Common myeloid progenitor, CD34-positive (primary cell): ENCODE measurements around the gene PCDH9.

Source experiments
- CTCF ChIA-PET: fragments of 350-600 bp; sonication (Branson Sonifier 250); formaldehyde crosslinking; loops from one replicate; lab custom pipeline; 2021; ENCODE audit warnings: antibody characterized with exemption; lab: Charles Lee
- POLR2A ChIA-PET: fragments of 350-600 bp; sonication (Branson Sonifier 250); formaldehyde crosslinking; loops from one replicate; lab custom pipeline; 2021; ENCODE audit warnings: antibody characterized with exemption; lab: Charles Lee
- DNase-seq, 3 donors: peaks; one replicate each; pipeline versions ENCODE4 v3.0.0 to v3.0.0-alpha.2; 2013
- H3K27ac ChIP-seq, 2 experiments: 1 replicate in 1 of 2; 2 replicates in 1 of 2; pipeline ENCODE4 v1.7.0; 2013; ENCODE audit warnings: inconsistent platforms in 2 of 2, low read length in 2 of 2, mild to moderate bottlenecking in 2 of 2, low read depth in 1 of 2, moderate library complexity in 1 of 2; ENCODE audit not compliant: severe bottlenecking in 2 of 2, insufficient read depth in 1 of 2, poor library complexity in 1 of 2
- H3K27me3 ChIP-seq, 5 experiments: replicated peaks in 2 of 5; 1 replicate in 3 of 5; 2 replicates in 2 of 5; pipeline versions ENCODE4 v1.6.1 to v1.7.0; 2013; ENCODE audit warnings: low read length in 4 of 5, mild to moderate bottlenecking in 2 of 5, moderate library complexity in 2 of 5, inconsistent platforms in 1 of 5; ENCODE audit not compliant: insufficient read depth in 5 of 5, control insufficient read depth in 4 of 5
- H3K36me3 ChIP-seq, 4 experiments: 1 replicate in 2 of 4; 2 replicates in 2 of 4; pipeline versions ENCODE4 v1.6.1 to v1.7.0; 2013; ENCODE audit warnings: low read length in 3 of 4, control low read depth in 1 of 4, mild to moderate bottlenecking in 1 of 4; ENCODE audit not compliant: control insufficient read depth in 4 of 4, insufficient read depth in 4 of 4
- H3K4me1 ChIP-seq, 4 experiments: 1 replicate in 3 of 4; 2 replicates in 1 of 4; pipeline versions ENCODE4 v1.6.1 to v1.7.1; 2013; ENCODE audit warnings: low read length in 3 of 4, mild to moderate bottlenecking in 3 of 4, control low read depth in 1 of 4, inconsistent platforms in 1 of 4, moderate library complexity in 1 of 4; ENCODE audit not compliant: control insufficient read depth in 4 of 4, insufficient read depth in 4 of 4; ENCODE audit errors: control extremely low read depth in 1 of 4
- H3K4me3 ChIP-seq, 7 experiments: 1 replicate in 4 of 7; 2 replicates in 3 of 7; pipeline versions ENCODE4 v1.5.1 to v1.7.0; 2013; ENCODE audit warnings: mild to moderate bottlenecking in 7 of 7, low read length in 6 of 7, moderate library complexity in 6 of 7, inconsistent platforms in 2 of 7, low read depth in 2 of 7, control low read depth in 1 of 7; ENCODE audit not compliant: insufficient read depth in 4 of 7, control insufficient read depth in 1 of 7; ENCODE audit errors: extremely low read depth in 1 of 7
- H3K9me3 ChIP-seq, 5 experiments: 1 replicate in 4 of 5; 2 replicates in 1 of 5; pipeline versions ENCODE4 v1.6.1 to v1.7.1; 2013; ENCODE audit warnings: low read length in 4 of 5, mild to moderate bottlenecking in 2 of 5, inconsistent platforms in 1 of 5, low read depth in 1 of 5, moderate library complexity in 1 of 5; ENCODE audit not compliant: control insufficient read depth in 4 of 5, insufficient read depth in 2 of 5; ENCODE audit errors: control extremely low read depth in 1 of 5
- WGBS: methylation state at CpG from one replicate; pipeline ENCODE4 v1.1.5; 2013; ENCODE audit not compliant: insufficient coverage; 5-methylcytosine and 5-hydroxymethylcytosine counted together

PCDH9 gene

DNA sequence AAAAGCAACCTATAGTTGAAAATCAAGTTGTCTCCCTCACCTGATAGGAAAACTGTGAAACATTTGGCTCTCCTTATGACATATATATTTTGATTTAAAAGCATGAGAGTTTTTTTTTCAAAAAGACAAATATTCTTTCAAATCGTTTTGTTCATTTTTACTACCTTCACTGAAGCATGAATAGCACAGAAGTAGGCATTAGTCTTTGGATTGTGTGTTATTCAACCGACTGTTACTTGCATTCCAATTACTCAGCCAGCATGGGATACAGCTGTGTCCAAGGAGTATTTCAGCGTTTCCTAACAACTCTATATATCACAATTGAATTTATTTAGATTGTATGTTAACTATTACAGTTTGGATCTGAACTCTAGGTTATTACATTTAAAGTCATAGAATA is 135.2 kb downstream of the PCDH9 start:
- Histone ChIP-seq H3K4me1 (no peaks in the 10 kb centered on the region), H3K9me3 (no peaks in the 10 kb centered on the region), H3K27me3 (no peaks in the 10 kb centered on the region), H3K36me3 (no peaks in the 10 kb centered on the region), H3K27ac (no peak overlapping the region), H3K4me3 (no peak overlapping the region)
- no peak for DNase-seq
- POLR2A ChIA-PET, result no interaction called here
- CTCF ChIA-PET, result no interaction called here
- WGBS, result no CpG with 5 or more reads among the region's 3 CpGs

- Histone ChIP-seq H3K9me3 (no peaks in the 10 kb centered on the region), H3K4me1 (no peaks in the 10 kb centered on the region), H3K36me3 (no peaks in the 10 kb centered on the region), H3K4me3 (no peak overlapping the region), H3K27ac (no peak overlapping the region), H3K27me3 (no peaks in the 10 kb centered on the region)
- POLR2A ChIA-PET, result no interaction called here
- DNase-seq, result no peak
- CTCF ChIA-PET, result no interaction called here
- WGBS, result no CpG with 5 or more reads among the region's 1 CpG
Observed at GRCh38 chr13:67094078-67094477, 136.1 kb downstream of the PCDH9 start.

GRCh38 chr13:67091603-67092002 is 138.5 kb downstream of the PCDH9 start:
- H3K9me3 ChIP-seq, result no peaks in the 10 kb centered on the region
- no peaks in the 10 kb centered on the region for H3K36me3 ChIP-seq
- H3K27me3 ChIP-seq, result no peaks in the 10 kb centered on the region
- POLR2A ChIA-PET, result no interaction called here
- no peak for DNase-seq
- WGBS, result no CpG with 5 or more reads among the region's 1 CpG
- CTCF ChIA-PET, result no interaction called here
- H3K27ac ChIP-seq, result no peak overlapping the region
- no peaks in the 10 kb centered on the region for H3K4me1 ChIP-seq
- H3K4me3 ChIP-seq, result no peak overlapping the region

GRCh38 chr13:67090856-67091255 is 139.3 kb downstream of the PCDH9 start:
- no peak overlapping the region for H3K27ac ChIP-seq
- H3K4me3 ChIP-seq, result no peak overlapping the region
- DNase-seq, result no peak
- H3K27me3 ChIP-seq, result no peaks in the 10 kb centered on the region
- WGBS, result no CpG with 5 or more reads among the region's 2 CpGs
- no peaks in the 10 kb centered on the region for H3K9me3 ChIP-seq
- no peaks in the 10 kb centered on the region for H3K4me1 ChIP-seq
- ChIA-PET POLR2A (no interaction called here), CTCF (no interaction called here)
- H3K36me3 ChIP-seq, result no peaks in the 10 kb centered on the region

GRCh38 chr13:67087527-67087926 is 142.6 kb downstream of the PCDH9 start:
- Histone ChIP-seq H3K27me3 (no peaks in the 10 kb centered on the region), H3K36me3 (no peaks in the 10 kb centered on the region), H3K27ac (no peak overlapping the region), H3K9me3 (no peaks in the 10 kb centered on the region), H3K4me1 (no peaks in the 10 kb centered on the region), H3K4me3 (no peak overlapping the region)
- no peak for DNase-seq
- 100% methylated on average over 2 of the region's 2 CpGs for WGBS
- POLR2A ChIA-PET, result interaction anchor here (0.9 kb wide), 1 partner anchor 16 kb away, joined by 3 read pairs; no protein-coding TSS in a partner anchor
- CTCF ChIA-PET, result no interaction called here

- no peaks in the 10 kb centered on the region for H3K9me3 ChIP-seq
- 88% methylated on average over 2 of the region's 2 CpGs for WGBS
- no peaks in the 10 kb centered on the region for H3K27me3 ChIP-seq
- no peak overlapping the region for H3K27ac ChIP-seq
- no peaks in the 10 kb centered on the region for H3K4me1 ChIP-seq
- DNase-seq, result no peak
- H3K4me3 ChIP-seq, result no peak overlapping the region
- CTCF ChIA-PET, result no interaction called here
- H3K36me3 ChIP-seq, result no peaks in the 10 kb centered on the region
- POLR2A ChIA-PET, result no interaction called here
Observed at GRCh38 chr13:67086260-67086659, 143.9 kb downstream of the PCDH9 start.

GRCh38 chr13:67084066-67084465 is 146.1 kb downstream of the PCDH9 start:
- ChIA-PET POLR2A (no interaction called here), CTCF (no interaction called here)
- Histone ChIP-seq H3K27ac (no peak overlapping the region), H3K27me3 (no peaks in the 10 kb centered on the region), H3K4me3 (no peak overlapping the region), H3K4me1 (no peaks in the 10 kb centered on the region), H3K36me3 (no peaks in the 10 kb centered on the region), H3K9me3 (no peaks in the 10 kb centered on the region)
- no peak for DNase-seq
- 100% methylated on average over 1 of the region's 1 CpG for WGBS
